Liver (tissue), 9 donors: ENCODE data around the gene ZDHHC14. TPM values are rescaled to one million over a fixed set of nuclear protein-coding genes. Genes with fewer than 3 reads are reported as not detected.

Experiments
- DNase-seq: peaks from one replicate; pipeline ENCODE4 v3.0.0-alpha.2; 2017; ENCODE audit warnings: low spot score
- H3K27ac ChIP-seq, 2 donors: one replicate each; pipeline ENCODE4 v1.7.0; 2013; ENCODE audit warnings: inconsistent platforms in 2 of 2, low read length in 2 of 2, control low read depth in 1 of 2, low read depth in 1 of 2, mild to moderate bottlenecking in 1 of 2
- H3K27me3 ChIP-seq, 4 donors: one replicate each; pipeline versions ENCODE4 v1.6.1 to v1.7.0; 2013; ENCODE audit warnings: low read length in 3 of 4, inconsistent platforms in 1 of 4, mild to moderate bottlenecking in 1 of 4, moderate library complexity in 1 of 4; ENCODE audit not compliant: control insufficient read depth in 4 of 4, insufficient read depth in 4 of 4
- H3K36me3 ChIP-seq, 4 donors: one replicate each; pipeline versions ENCODE4 v1.6.1 to v1.7.0; 2013; ENCODE audit warnings: low read length in 3 of 4, mild to moderate bottlenecking in 3 of 4, low read depth in 1 of 4, moderate library complexity in 1 of 4; ENCODE audit not compliant: control insufficient read depth in 4 of 4, insufficient read depth in 3 of 4
- H3K4me1 ChIP-seq, 4 donors: one replicate each; pipeline versions ENCODE4 v1.6.1 to v1.7.0; 2013; ENCODE audit warnings: low read length in 3 of 4, mild to moderate bottlenecking in 3 of 4, moderate library complexity in 1 of 4; ENCODE audit not compliant: control insufficient read depth in 4 of 4, insufficient read depth in 4 of 4
- H3K4me3 ChIP-seq, 3 donors: one replicate each; pipeline versions ENCODE4 v1.6.1 to v1.7.0; 2013; ENCODE audit warnings: low read length in 3 of 3, control low read depth in 1 of 3, low read depth in 1 of 3, mild to moderate bottlenecking in 1 of 3
- H3K9ac ChIP-seq, 2 donors: one replicate each; pipeline ENCODE4 v1.7.0; 2013; ENCODE audit warnings: low read length in 2 of 2, mild to moderate bottlenecking in 2 of 2, moderate library complexity in 2 of 2, control low read depth in 1 of 2, low read depth in 1 of 2
- H3K9me3 ChIP-seq, 4 donors: one replicate each; pipeline versions ENCODE4 v1.6.1 to v1.7.0; 2013; ENCODE audit warnings: low read length in 3 of 4; ENCODE audit not compliant: control insufficient read depth in 4 of 4
- ATF3 ChIP-seq: IDR thresholded peaks from 2 replicates; pipeline ENCODE4 v1.6.1; 2016; ENCODE audit warnings: antibody characterized with exemption
- CTCF ChIP-seq: fragments of 150-350 bp; IDR thresholded peaks from 2 replicates; pipeline ENCODE4 v1.5.1; 2017; ENCODE audit warnings: improper control_type of control experiment, low read depth, low read length; ENCODE audit not compliant: missing input control
- EGR1 ChIP-seq, 2 donors: IDR thresholded peaks; 2 replicates each; pipeline ENCODE4 v1.6.1; 2016 to 2018; ENCODE audit warnings: antibody characterized with exemption in 2 of 2, low read depth in 2 of 2
- FOXA1 ChIP-seq: IDR thresholded peaks from 2 replicates; pipeline ENCODE4 v1.6.1; 2016; ENCODE audit warnings: antibody characterized with exemption
- FOXA2 ChIP-seq: IDR thresholded peaks from 2 replicates; pipeline ENCODE4 v1.6.1; 2016; ENCODE audit warnings: antibody characterized with exemption
- GABPA ChIP-seq, 2 donors: IDR thresholded peaks in 1 of 2; conservative IDR thresholded peaks in 1 of 2; 2 replicates each; pipeline ENCODE4 v1.6.1; 2016; ENCODE audit warnings: antibody characterized with exemption in 2 of 2, mild to moderate bottlenecking in 1 of 2, moderate library complexity in 1 of 2
- HNF4A ChIP-seq, 2 donors: conservative IDR thresholded peaks; 2 replicates each; pipeline ENCODE4 v1.6.1; 2016; ENCODE audit warnings: antibody characterized with exemption in 2 of 2, mild to moderate bottlenecking in 2 of 2
- HNF4G ChIP-seq: IDR thresholded peaks from 2 replicates; pipeline ENCODE4 v1.6.1; 2016; ENCODE audit warnings: antibody characterized with exemption
- JUND ChIP-seq, 2 donors: IDR thresholded peaks; 2 replicates each; pipeline ENCODE4 v1.6.1; 2016; ENCODE audit warnings: antibody characterized with exemption in 2 of 2
- MAX ChIP-seq: IDR thresholded peaks from 2 replicates; pipeline ENCODE4 v1.6.1; 2016; ENCODE audit warnings: antibody characterized with exemption
- NR2F2 ChIP-seq: IDR thresholded peaks from 2 replicates; pipeline ENCODE4 v1.6.1; 2016; ENCODE audit warnings: antibody characterized with exemption
- RAD21 ChIP-seq, 2 donors: IDR thresholded peaks; 2 replicates each; pipeline ENCODE4 v1.6.1; 2016; ENCODE audit warnings: antibody characterized with exemption in 2 of 2, mild to moderate bottlenecking in 2 of 2
- REST ChIP-seq: IDR thresholded peaks from 2 replicates; pipeline ENCODE4 v1.6.1; 2016; ENCODE audit warnings: antibody characterized with exemption, mild to moderate bottlenecking
- RXRA ChIP-seq, 2 donors: IDR thresholded peaks; 2 replicates each; pipeline ENCODE4 v1.6.1; 2017 to 2018; ENCODE audit warnings: antibody characterized with exemption in 2 of 2, mild to moderate bottlenecking in 1 of 2
- SP1 ChIP-seq: IDR thresholded peaks from 2 replicates; pipeline ENCODE4 v1.6.1; 2018; ENCODE audit warnings: antibody characterized with exemption, mild to moderate bottlenecking
- TAF1 ChIP-seq: conservative IDR thresholded peaks from 2 replicates; pipeline ENCODE4 v1.6.1; 2016; ENCODE audit warnings: antibody characterized with exemption, mild to moderate bottlenecking
- YY1 ChIP-seq: IDR thresholded peaks from 2 replicates; pipeline ENCODE4 v1.6.1; 2016; ENCODE audit warnings: antibody characterized with exemption, mild to moderate bottlenecking
- ZBTB33 ChIP-seq: IDR thresholded peaks from 2 replicates; pipeline ENCODE4 v1.6.1; 2016; ENCODE audit warnings: antibody characterized with exemption
- WGBS: extraction: QIAGEN DNeasy Blood & Tissue Kit; methylation state at CpG from one replicate; pipeline ENCODE4 v1.1.7; 2013; 5-methylcytosine and 5-hydroxymethylcytosine counted together
- polyA plus RNA-seq, 2 donors: library from polyadenylated mRNA; stranded (reverse) in 1 of 2; unstranded in 1 of 2; fragments of 200-250 nt in 1 of 2; fragments of >200 nt in 1 of 2; fragmentation: Nextera tagmentation in 1 of 2; extraction: Ambion mirVana in 1 of 2; gene quantifications; one replicate each; pipeline versions ENCODE4 v1.2.1 to v1.2.3, GENCODE V29; 2013 to 2015
- total RNA-seq, 2 donors: library from RNA; depleted of rRNA; stranded (reverse); fragments of >200 nt; gene quantifications; one replicate each; pipeline ENCODE4 v1.2.3, GENCODE V29; 2014
- donor health status: healthy.
- donor health status: healthy.
- donor health status: healthy.
- donor health status: healthy.
- donor health status: healthy.

ZDHHC14 gene
- total and polyA plus RNA-seq, 4 donors, result 4.4 to 11.7 (median 8.4) TPM

GRCh38 chr6:157563611-157564284 is 182.8 kb downstream of the ZDHHC14 start:
- Histone ChIP-seq H3K9ac (no peak overlapping the region), H3K36me3 (peaks cover 0 to 2% (median 0%) of the 10 kb centered on the region in 4 donors), H3K27ac (no peak overlapping the region), H3K4me1 (peaks cover 0 to 12% (median 4%) of the 10 kb centered on the region in 4 donors), H3K27me3 (no peaks in the 10 kb centered on the region), H3K9me3 (no peaks in the 10 kb centered on the region), H3K4me3 (no peak overlapping the region)
- WGBS, result 93% methylated on average over 8 of the region's 8 CpGs
- TF ChIP-seq YY1 (no peak), FOXA1 (no peak), ATF3 (no peak), HNF4G (no peak), RAD21 (IDR thresholded peaks at IDR 0.05) (no peak), JUND (IDR thresholded peaks at IDR 0.05) (no peak)
- no peak for DNase-seq

GRCh38 chr6:157568702-157569101 is 187.7 kb downstream of the ZDHHC14 start:
- Histone ChIP-seq H3K27me3 (no peaks in the 10 kb centered on the region), H3K36me3 (peaks cover 0 to 2% (median 0%) of the 10 kb centered on the region in 4 donors), H3K27ac (no peak overlapping the region), H3K4me1 (no peaks in the 10 kb centered on the region), H3K9ac (no peak overlapping the region), H3K4me3 (no peak overlapping the region), H3K9me3 (no peaks in the 10 kb centered on the region)
- no peak for TF ChIP-seq GABPA (IDR thresholded peaks at IDR 0.05 in 1 of 2, conservative IDR thresholded peaks at IDR 0.05 in 1 of 2)
- no peak for TF ChIP-seq FOXA2
- no peak for TF ChIP-seq JUND (IDR thresholded peaks at IDR 0.05)
- no peak for TF ChIP-seq FOXA1
- no peak for TF ChIP-seq HNF4A (conservative IDR thresholded peaks at IDR 0.05)
- TF ChIP-seq TAF1, result no peak
- no peak for TF ChIP-seq CTCF
- no peak for TF ChIP-seq NR2F2
- TF ChIP-seq RAD21 (IDR thresholded peaks at IDR 0.05), result no peak
- TF ChIP-seq HNF4G, result no peak
- TF ChIP-seq ZBTB33, result no peak
- TF ChIP-seq RXRA (IDR thresholded peaks at IDR 0.05), result no peak
- no peak for TF ChIP-seq MAX
- no peak for TF ChIP-seq EGR1 (IDR thresholded peaks at IDR 0.05; ENCODE audit: low read depth in 2 of 2)
- no peak for TF ChIP-seq REST
- no peak for TF ChIP-seq ATF3
- no peak for TF ChIP-seq YY1
- no peak for TF ChIP-seq SP1
- 100% methylated on average over 1 of the region's 1 CpG for WGBS
- DNase-seq, result no peak
